Cardiac fibroblast (primary cell): ENCODE measurements around the gene UHMK1.
"Not testable (repeated sequence)": the region's sequence is repeated elsewhere in the genome, so short reads cannot be mapped to it uniquely, and the experiment has no call there.

Experiments
- DNase-seq, 2 donors: peaks; one replicate each; pipeline versions ENCODE4 v3.0.0 to v3.0.0-alpha.2; 2010; ENCODE audit warnings: low read depth in 2 of 2
- H3K4me3 ChIP-seq, 2 donors: replicated peaks in 1 of 2; 1 replicate in 1 of 2; 2 replicates in 1 of 2; pipeline ENCODE4 v1.5.1; 2011; ENCODE audit warnings: low read depth in 2 of 2, low read length in 2 of 2, mild to moderate bottlenecking in 2 of 2, moderate library complexity in 1 of 2
- TF ChIP-seq, protein P1 (sequence below): IDR thresholded peaks from one replicate; pipeline ENCODE4 v1.5.1; 2011; ENCODE audit warnings: low read depth, mild to moderate bottlenecking, low read length, inconsistent platforms

Gene UHMK1, protein sequence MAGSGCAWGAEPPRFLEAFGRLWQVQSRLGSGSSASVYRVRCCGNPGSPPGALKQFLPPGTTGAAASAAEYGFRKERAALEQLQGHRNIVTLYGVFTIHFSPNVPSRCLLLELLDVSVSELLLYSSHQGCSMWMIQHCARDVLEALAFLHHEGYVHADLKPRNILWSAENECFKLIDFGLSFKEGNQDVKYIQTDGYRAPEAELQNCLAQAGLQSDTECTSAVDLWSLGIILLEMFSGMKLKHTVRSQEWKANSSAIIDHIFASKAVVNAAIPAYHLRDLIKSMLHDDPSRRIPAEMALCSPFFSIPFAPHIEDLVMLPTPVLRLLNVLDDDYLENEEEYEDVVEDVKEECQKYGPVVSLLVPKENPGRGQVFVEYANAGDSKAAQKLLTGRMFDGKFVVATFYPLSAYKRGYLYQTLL

DNA sequence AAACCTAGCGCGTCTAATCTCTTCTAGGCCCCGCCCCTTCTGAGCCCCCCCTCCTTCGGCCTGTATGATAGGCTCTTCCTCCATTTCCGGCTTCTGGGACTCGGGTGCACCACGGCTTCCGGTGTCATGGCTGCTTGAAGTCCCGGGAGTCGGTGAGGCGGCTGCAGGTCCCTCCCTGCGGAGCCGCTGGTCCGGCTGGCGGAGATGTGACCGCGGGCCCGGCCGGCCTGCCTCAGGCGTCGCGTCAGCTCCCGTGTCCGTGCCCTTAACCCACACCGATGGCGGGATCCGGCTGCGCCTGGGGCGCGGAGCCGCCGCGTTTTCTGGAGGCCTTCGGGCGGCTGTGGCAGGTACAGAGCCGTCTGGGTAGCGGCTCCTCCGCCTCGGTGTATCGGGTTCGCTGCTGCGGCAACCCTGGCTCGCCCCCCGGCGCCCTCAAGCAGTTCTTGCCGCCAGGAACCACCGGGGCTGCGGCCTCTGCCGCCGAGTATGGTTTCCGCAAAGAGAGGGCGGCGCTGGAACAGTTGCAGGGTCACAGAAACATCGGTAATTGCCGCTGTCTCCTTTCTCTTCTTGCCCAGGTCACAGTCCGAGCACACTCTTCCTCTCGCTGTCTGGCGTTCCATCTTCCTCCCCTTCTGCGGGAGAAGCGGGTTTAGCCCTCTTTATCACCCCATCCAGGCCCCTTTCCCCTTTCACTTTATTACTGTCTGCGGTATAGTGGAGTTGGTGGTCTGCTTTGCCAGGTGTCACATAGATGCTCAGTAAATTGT lies at the start of gene UHMK1:
TSS of gene UHMK1 (plus strand) at position 96 of the 773 bp plus-strand sequence. CDS start at position 279, 183 bp downstream.
- peak within 1 kb of the TSS; percentile 82 to 96 for H3K4me3 ChIP-seq
- DNase-seq: peak; percentile 93
- TF ChIP-seq, protein P1, sequence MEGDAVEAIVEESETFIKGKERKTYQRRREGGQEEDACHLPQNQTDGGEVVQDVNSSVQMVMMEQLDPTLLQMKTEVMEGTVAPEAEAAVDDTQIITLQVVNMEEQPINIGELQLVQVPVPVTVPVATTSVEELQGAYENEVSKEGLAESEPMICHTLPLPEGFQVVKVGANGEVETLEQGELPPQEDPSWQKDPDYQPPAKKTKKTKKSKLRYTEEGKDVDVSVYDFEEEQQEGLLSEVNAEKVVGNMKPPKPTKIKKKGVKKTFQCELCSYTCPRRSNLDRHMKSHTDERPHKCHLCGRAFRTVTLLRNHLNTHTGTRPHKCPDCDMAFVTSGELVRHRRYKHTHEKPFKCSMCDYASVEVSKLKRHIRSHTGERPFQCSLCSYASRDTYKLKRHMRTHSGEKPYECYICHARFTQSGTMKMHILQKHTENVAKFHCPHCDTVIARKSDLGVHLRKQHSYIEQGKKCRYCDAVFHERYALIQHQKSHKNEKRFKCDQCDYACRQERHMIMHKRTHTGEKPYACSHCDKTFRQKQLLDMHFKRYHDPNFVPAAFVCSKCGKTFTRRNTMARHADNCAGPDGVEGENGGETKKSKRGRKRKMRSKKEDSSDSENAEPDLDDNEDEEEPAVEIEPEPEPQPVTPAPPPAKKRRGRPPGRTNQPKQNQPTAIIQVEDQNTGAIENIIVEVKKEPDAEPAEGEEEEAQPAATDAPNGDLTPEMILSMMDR: no peak

DNA sequence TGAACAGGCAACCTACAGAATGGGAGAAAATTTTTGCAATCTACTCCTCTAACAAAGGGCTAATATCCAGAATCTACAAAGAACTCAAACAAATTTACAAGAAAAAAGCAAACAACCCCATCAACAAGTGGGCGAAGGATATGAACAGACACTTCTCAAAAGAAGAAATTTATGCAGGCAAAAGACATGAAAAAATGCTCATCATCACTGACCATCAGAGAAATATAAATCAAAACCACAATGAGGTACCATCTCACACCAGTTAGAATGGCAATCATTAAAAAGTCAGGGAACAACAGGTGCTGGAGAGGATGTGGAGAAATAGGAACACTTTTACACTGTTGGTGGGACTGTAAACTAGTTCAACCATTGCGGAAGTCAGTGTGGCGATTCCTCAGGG lies 43.3 kb upstream of the UHMK1 start:
- DNase-seq, H3K4me3 ChIP-seq: not testable (repeated sequence)

DNA sequence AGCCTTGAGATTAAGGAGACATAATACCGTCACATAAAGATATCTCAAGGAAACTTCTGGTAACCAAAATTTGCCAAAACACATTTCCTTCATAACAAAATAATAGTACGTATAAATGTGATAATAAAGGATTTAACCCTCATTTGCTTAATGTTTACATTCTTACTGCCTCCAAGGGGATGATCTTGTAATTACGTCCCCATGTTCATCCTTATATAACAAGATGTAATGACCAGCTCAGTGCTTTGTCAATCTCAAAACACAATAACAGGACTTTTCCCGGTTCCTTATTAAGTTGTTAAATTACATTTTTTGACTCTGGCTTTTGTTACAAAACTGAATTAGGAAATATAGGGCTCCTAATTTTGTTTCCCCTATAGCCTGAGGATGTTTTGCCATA lies 41.3 kb upstream of the UHMK1 start:
- DNase-seq: no peak
- TF ChIP-seq, protein P1: no peak
- H3K4me3 ChIP-seq: no peak overlapping the region

DNA sequence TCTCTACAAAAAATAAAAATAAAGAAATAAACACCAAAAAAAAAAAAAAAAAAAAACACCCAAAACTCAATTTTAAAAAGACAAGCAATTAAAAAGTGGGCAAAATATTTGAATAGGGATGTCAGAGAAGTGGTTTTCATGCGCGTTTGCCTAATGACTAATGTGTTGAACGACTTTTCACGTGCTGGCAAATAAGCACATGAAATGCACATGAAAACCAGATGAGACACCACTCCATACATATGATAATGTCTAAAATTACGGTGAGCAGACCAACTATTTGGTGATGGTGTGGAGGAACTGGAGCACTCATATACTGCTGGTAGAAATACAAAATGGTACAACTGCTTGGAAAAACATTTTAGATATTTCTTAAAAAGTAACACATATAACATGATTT lies 39.4 kb upstream of the UHMK1 start:
- no peak overlapping the region for H3K4me3 ChIP-seq
- DNase-seq: no peak
- TF ChIP-seq, protein P1: no peak

DNA sequence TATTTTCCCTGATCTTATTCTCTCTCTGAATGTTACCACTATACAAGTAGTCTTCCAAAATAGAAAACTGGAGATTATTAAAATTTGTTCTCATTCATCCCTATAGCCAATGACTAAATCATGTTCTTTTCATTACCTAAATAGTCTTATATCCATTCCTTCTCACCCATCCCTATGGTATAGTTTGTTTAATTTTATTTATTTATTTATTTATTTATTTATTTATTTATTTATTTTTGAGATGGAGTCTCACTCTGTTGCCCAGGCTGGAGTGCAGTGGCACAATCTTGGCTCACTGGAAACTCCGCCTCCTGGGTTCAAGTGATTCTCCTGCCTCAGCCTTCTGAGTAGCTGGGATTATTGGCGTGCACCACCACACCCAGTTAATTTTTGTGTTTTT lies 35.2 kb upstream of the UHMK1 start:
- DNase-seq, H3K4me3 ChIP-seq: not testable (repeated sequence)

DNA sequence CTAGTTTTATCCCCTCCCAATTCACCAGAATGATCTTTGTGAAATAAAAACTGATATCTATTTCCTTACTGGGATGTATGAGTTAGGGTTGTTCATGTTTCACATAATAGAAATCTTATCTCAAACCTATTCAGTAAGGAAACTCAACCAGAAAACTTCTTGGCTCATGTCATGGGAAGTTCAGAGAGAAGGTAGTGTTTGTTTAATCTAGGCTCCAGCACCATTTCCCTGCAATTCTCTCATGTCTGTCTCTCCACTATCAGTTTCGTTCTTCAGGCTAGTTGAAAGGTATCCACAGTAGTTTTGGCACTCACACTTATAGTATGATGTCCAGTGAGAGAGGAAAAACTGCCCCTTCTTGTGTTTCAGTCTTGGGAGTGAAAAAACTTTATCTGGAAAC lies 34.6 kb upstream of the UHMK1 start:
- no peak overlapping the region for H3K4me3 ChIP-seq

DNA sequence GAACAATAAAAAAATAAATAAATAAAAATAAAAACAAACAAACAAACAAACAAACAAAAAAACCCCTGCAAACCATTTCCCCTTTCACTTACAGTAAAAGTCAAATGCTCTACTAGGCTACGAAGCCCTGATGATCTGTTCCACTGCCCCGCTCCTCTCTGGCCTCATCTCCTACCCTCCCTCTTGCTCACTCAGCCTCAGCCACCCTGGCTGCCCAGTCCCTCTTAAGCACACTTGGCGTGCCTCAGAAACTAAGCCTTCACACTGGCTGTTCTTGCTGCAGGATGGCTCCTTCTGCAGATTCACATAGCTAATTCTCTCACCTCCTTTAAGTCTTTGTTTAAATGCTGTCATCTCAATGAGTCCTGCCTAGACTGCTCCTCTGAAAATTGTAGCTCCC lies 30.8 kb upstream of the UHMK1 start:
- TF ChIP-seq, protein P1: no peak
- no peak for DNase-seq
- no peak overlapping the region for H3K4me3 ChIP-seq

More for the DNA sequence above, 34.6 kb upstream of the UHMK1 start:
- peak in 1 of 2 donors; percentile 25 for DNase-seq
- TF ChIP-seq, protein P1: no peak
